Panc1 (cell line): ENCODE data around the gene TMPRSS13. TPM values are rescaled to one million over a fixed set of nuclear protein-coding genes. Genes with fewer than 3 reads are reported as not detected.

Experiments
- ATAC-seq: fragments of 200-7000 bp; cut with Tn5 transposase; 2 replicates; pipeline ENCODE4 v1.9.1; 2020; ENCODE audit warnings: mild to moderate bottlenecking, moderate library complexity
- BruUV-seq: library from RNA; stranded (reverse); fragments of 400-500 nt; replicated peaks from 2 replicates; lab custom pipeline; 2021; lab: Mats Ljungman, UMichigan
- CTCF ChIA-PET: fragments of 300-600 bp; sonication (Branson Sonifier 250); formaldehyde crosslinking; loops from one replicate; lab custom pipeline; 2022; ENCODE audit warnings: antibody characterized with exemption; lab: Charles Lee
- POLR2A ChIA-PET: fragments of 300-600 bp; sonication (Branson Sonifier 250); formaldehyde crosslinking; loops from one replicate; lab custom pipeline; 2022; ENCODE audit warnings: antibody characterized with exemption; lab: Charles Lee
- DNase-seq: peaks from one replicate; pipeline ENCODE4 v3.0.0-alpha.2; 2010; ENCODE audit warnings: low read depth, low spot score
- H3K27ac ChIP-seq: 2 replicates; pipeline ENCODE4 v1.5.1; 2011; ENCODE audit warnings: mild to moderate bottlenecking, low read length, inconsistent platforms
- H3K27me3 ChIP-seq: fragments of 200-500 bp; sonication (Bioruptor generic); 2 replicates; pipeline ENCODE4 v1.6.0; 2014; ENCODE audit warnings: low read length, inconsistent platforms; ENCODE audit not compliant: control insufficient read depth, insufficient read depth
- H3K36me3 ChIP-seq: fragments of 200-500 bp; sonication (Bioruptor generic); 2 replicates; pipeline ENCODE4 v1.5.1; 2014; ENCODE audit warnings: inconsistent platforms, mild to moderate bottlenecking, low read length, moderate library complexity; ENCODE audit not compliant: control insufficient read depth, insufficient read depth
- H3K4me1 ChIP-seq: 2 replicates; pipeline ENCODE4 v1.5.1; 2011; ENCODE audit warnings: inconsistent platforms, mild to moderate bottlenecking, low read length, moderate library complexity; ENCODE audit not compliant: control insufficient read depth, insufficient read depth
- H3K4me3 ChIP-seq, 2 experiments: 2 replicates each; pipeline ENCODE4 v1.5.1; 2011 to 2012; ENCODE audit warnings: low read depth in 2 of 2, low read length in 2 of 2, mild to moderate bottlenecking in 2 of 2, inconsistent platforms in 1 of 2, moderate library complexity in 1 of 2
- H3K9me3 ChIP-seq: fragments of 200-500 bp; sonication (Bioruptor generic); 2 replicates; pipeline ENCODE4 v1.5.1; 2014; ENCODE audit warnings: low read depth, mild to moderate bottlenecking, inconsistent platforms, low read length, moderate library complexity; ENCODE audit not compliant: control insufficient read depth, insufficient read depth
- POLR2AphosphoS5 ChIP-seq: IDR thresholded peaks from 2 replicates; pipeline ENCODE4 v1.6.1; 2012; ENCODE audit warnings: mild to moderate bottlenecking, low read depth, low read length, moderate library complexity
- SIN3A ChIP-seq: IDR thresholded peaks from 2 replicates; pipeline ENCODE4 v1.6.1; 2012; ENCODE audit warnings: low read depth, mild to moderate bottlenecking, low read length, moderate library complexity, borderline replicate concordance; ENCODE audit not compliant: insufficient read depth
- TCF7L2 ChIP-seq: IDR thresholded peaks from 2 replicates; pipeline ENCODE4 v1.6.1; 2011; ENCODE audit warnings: mild to moderate bottlenecking, low read depth, low read length, inconsistent platforms
- in situ Hi-C: cut with HindIII; loops from 2 replicates; pipeline ENCODE4 v1.10.0; 2016; ENCODE audit warnings: low sequenced_read_pairs, low pct_unique_long_range_greater_than_20kb
- intact Hi-C: fragments of 100-400 bp; cut with micrococcal nuclease; formaldehyde crosslinking; loops from one replicate; pipeline ENCODE4 v1.10.0; 2022; ENCODE audit not compliant: unreplicated experiment
- total RNA-seq: library from RNA; stranded (reverse); gene quantifications from one replicate; pipeline ENCODE4 v1.2.1, GENCODE V29; 2021; ENCODE audit not compliant: unreplicated experiment
- TF ChIP-seq, protein P1 (sequence below): fragments of 450-650 bp; IDR thresholded peaks from 2 replicates; pipeline ENCODE4 v1.5.1; 2017; ENCODE audit warnings: mild to moderate bottlenecking
- TF ChIP-seq, protein P2 (sequence below), 2 experiments: IDR thresholded peaks; 2 replicates each; pipeline ENCODE4 v1.6.1; 2011 to 2012; ENCODE audit warnings: low read depth in 2 of 2, control low read depth in 1 of 2, low read length in 1 of 2, mild to moderate bottlenecking in 1 of 2, moderate library complexity in 1 of 2; ENCODE audit not compliant: insufficient read depth in 1 of 2

The TMPRSS13 gene
- total RNA-seq, 1 experiment from 2014 or later: not detected

DNA sequence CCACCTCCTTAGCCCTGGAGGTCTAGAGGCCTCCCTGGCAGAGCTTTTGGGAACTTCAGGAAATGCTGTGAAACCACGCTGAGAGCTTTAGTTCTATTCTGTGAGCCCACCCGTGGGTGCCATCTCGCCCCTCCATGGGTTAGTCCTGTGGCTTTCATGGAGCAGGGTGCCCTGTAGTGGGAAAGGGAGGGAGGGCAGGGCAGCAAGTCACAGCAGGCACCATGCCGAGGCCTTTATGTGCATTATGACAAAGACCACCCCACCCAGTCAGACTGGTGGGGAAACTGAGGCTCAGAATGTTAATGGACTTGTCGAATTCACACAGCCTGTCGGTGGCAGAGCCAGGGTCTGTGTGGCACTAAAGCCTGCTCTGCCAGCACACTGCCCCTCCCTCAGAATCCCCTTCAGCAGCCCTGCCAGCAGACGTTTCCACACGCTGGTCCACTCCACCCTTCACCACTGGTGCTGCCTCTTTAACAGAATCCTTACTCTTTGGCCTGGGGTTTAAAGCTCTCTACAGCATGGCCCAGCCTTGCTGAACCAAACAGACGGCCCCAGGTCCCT is 13.4 kb downstream of the TMPRSS13 start:
- CTCF ChIA-PET: interaction anchor here (0.6 kb wide), 1 partner anchor 89 kb away, joined by 3 read pairs; no protein-coding TSS in a partner anchor
- in situ Hi-C loops: no loop called here
- Histone ChIP-seq H3K4me3 (no peak overlapping the region), H3K27ac (no peak overlapping the region), H3K36me3 (no peaks in the 10 kb centered on the region), H3K27me3 (peaks cover 10% of the 10 kb centered on the region), H3K9me3 (no peaks in the 10 kb centered on the region), H3K4me1 (no peaks in the 10 kb centered on the region)
- intact Hi-C loops: no loop called here
- DNase-seq (no peak), ATAC-seq (no peak)
- POLR2A ChIA-PET: no interaction called here
- TF ChIP-seq SIN3A (no peak), TCF7L2 (no peak), POLR2AphosphoS5 (no peak)
- TF ChIP-seq, protein P1, sequence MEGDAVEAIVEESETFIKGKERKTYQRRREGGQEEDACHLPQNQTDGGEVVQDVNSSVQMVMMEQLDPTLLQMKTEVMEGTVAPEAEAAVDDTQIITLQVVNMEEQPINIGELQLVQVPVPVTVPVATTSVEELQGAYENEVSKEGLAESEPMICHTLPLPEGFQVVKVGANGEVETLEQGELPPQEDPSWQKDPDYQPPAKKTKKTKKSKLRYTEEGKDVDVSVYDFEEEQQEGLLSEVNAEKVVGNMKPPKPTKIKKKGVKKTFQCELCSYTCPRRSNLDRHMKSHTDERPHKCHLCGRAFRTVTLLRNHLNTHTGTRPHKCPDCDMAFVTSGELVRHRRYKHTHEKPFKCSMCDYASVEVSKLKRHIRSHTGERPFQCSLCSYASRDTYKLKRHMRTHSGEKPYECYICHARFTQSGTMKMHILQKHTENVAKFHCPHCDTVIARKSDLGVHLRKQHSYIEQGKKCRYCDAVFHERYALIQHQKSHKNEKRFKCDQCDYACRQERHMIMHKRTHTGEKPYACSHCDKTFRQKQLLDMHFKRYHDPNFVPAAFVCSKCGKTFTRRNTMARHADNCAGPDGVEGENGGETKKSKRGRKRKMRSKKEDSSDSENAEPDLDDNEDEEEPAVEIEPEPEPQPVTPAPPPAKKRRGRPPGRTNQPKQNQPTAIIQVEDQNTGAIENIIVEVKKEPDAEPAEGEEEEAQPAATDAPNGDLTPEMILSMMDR: no peak
- TF ChIP-seq, protein P2, sequence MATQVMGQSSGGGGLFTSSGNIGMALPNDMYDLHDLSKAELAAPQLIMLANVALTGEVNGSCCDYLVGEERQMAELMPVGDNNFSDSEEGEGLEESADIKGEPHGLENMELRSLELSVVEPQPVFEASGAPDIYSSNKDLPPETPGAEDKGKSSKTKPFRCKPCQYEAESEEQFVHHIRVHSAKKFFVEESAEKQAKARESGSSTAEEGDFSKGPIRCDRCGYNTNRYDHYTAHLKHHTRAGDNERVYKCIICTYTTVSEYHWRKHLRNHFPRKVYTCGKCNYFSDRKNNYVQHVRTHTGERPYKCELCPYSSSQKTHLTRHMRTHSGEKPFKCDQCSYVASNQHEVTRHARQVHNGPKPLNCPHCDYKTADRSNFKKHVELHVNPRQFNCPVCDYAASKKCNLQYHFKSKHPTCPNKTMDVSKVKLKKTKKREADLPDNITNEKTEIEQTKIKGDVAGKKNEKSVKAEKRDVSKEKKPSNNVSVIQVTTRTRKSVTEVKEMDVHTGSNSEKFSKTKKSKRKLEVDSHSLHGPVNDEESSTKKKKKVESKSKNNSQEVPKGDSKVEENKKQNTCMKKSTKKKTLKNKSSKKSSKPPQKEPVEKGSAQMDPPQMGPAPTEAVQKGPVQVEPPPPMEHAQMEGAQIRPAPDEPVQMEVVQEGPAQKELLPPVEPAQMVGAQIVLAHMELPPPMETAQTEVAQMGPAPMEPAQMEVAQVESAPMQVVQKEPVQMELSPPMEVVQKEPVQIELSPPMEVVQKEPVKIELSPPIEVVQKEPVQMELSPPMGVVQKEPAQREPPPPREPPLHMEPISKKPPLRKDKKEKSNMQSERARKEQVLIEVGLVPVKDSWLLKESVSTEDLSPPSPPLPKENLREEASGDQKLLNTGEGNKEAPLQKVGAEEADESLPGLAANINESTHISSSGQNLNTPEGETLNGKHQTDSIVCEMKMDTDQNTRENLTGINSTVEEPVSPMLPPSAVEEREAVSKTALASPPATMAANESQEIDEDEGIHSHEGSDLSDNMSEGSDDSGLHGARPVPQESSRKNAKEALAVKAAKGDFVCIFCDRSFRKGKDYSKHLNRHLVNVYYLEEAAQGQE (IDR thresholded peaks at IDR 0.05; ENCODE audit: insufficient read depth in 1 of 2, low read depth in 2 of 2, low read length in 1 of 2): no peak
- no TSS peak for BruUV-seq

DNA sequence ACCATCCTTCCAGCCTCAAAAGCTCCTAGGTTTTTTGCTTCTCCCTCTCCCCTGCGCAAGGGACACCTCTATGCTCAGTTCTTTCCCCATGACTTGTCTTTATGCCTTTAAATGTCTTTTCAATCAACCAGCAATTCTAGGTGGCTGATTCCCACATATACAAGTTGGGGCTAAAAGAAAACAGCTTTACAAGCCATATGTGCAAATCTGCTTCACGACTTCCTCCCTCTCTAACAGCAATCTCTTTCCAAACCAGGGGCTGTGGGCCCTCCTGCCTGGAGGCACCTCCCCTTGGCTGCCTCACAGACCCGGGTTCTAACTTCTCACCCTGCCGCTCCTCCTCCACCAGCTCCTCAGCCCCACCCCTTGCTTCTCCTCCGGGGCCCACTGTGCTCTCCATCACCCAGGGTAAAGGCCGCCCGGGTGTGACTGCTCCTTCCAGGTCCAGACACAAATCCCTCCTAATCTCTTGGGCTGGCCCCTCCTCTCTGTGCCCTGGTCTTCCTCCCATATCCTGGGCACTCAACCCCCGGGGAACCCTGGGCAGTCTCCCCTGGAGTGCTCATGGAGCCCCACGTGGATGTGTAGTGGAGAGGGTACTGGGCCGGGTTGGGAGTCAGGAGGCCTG is 14.1 kb downstream of the TMPRSS13 start:
- no peak for DNase-seq
- ChIA-PET CTCF (no interaction called here), POLR2A (no interaction called here)
- no peak overlapping the region for H3K4me3 ChIP-seq
- H3K27me3 ChIP-seq: peaks cover 10% of the 10 kb centered on the region
- in situ Hi-C loops: no loop called here
- no peaks in the 10 kb centered on the region for H3K36me3 ChIP-seq
- TF ChIP-seq, protein P1: no peak
- TF ChIP-seq, protein P2 (IDR thresholded peaks at IDR 0.05; ENCODE audit: insufficient read depth in 1 of 2, low read depth in 2 of 2, low read length in 1 of 2): no peak
- TF ChIP-seq SIN3A: no peak
- no peak for TF ChIP-seq TCF7L2
- TF ChIP-seq POLR2AphosphoS5: no peak
- H3K9me3 ChIP-seq: no peaks in the 10 kb centered on the region
- ATAC-seq: no peak
- intact Hi-C loops: no loop called here
- H3K4me1 ChIP-seq: no peaks in the 10 kb centered on the region
- H3K27ac ChIP-seq: no peak overlapping the region
- BruUV-seq: no TSS peak
